ENCODE data around the gene ZNF175.
"Not testable (repeated sequence)": the region's sequence is repeated elsewhere in the genome, so short reads cannot be mapped to it uniquely, and the experiment has no call there.

Gene ZNF175

GRCh38 chr19:51592521-51592920, 21.4 kb downstream of the ZNF175 start:
- DNase-seq (ENCODE audit: low read depth): no peak

GRCh38 chr19:51593138-51593890, 22.2 kb downstream of the ZNF175 start:
- DNase-seq (ENCODE audit: low read depth): no peak

GRCh38 chr19:51593969-51594773, 23.1 kb downstream of the ZNF175 start:
- DNase-seq (ENCODE audit: low read depth): peak; percentile 95

GRCh38 chr19:51594774-51595109, 23.7 kb downstream of the ZNF175 start:
- DNase-seq (ENCODE audit: low read depth): no peak

GRCh38 chr19:51595190-51596175, 24.4 kb downstream of the ZNF175 start:
- no peak for DNase-seq (ENCODE audit: low read depth)

- no peak for DNase-seq (ENCODE audit: low read depth)
Measured at GRCh38 chr19:51598159-51598915, 27.3 kb downstream of the ZNF175 start.

GRCh38 chr19:51599084-51599483, 28.0 kb downstream of the ZNF175 start:
- no peak for DNase-seq (ENCODE audit: low read depth)

GRCh38 chr19:51600940-51601580, 30.0 kb downstream of the ZNF175 start:
- no peak for DNase-seq (ENCODE audit: low read depth)

- DNase-seq (ENCODE audit: low read depth): no peak
Measured at GRCh38 chr19:51602189-51602854, 31.2 kb downstream of the ZNF175 start.

- no peak for DNase-seq (ENCODE audit: low read depth)
Measured at GRCh38 chr19:51607077-51607476, 36.0 kb downstream of the ZNF175 start.

- no peak for DNase-seq (ENCODE audit: low read depth)
Measured at GRCh38 chr19:51607920-51608562, 37.0 kb downstream of the ZNF175 start.

GRCh38 chr19:51610576-51610975, 39.5 kb downstream of the ZNF175 start:
- DNase-seq (ENCODE audit: low read depth): no peak

GRCh38 chr19:51614789-51615188, 43.7 kb downstream of the ZNF175 start:
- no peak for DNase-seq (ENCODE audit: low read depth)

- no peak for DNase-seq (ENCODE audit: low read depth)
Measured at GRCh38 chr19:51615991-51616390, 44.9 kb downstream of the ZNF175 start.

- DNase-seq (ENCODE audit: low read depth): no peak
Measured at GRCh38 chr19:51621178-51621577, 50.1 kb downstream of the ZNF175 start.

- DNase-seq (ENCODE audit: low read depth): no peak
Measured at GRCh38 chr19:51626675-51627074, 55.6 kb downstream of the ZNF175 start.

- no peak for DNase-seq (ENCODE audit: low read depth)
Measured at GRCh38 chr19:51627491-51628138, 56.5 kb downstream of the ZNF175 start.

- DNase-seq (ENCODE audit: low read depth): no peak
Measured at GRCh38 chr19:51628153-51628939, 57.3 kb downstream of the ZNF175 start.

GRCh38 chr19:51630315-51630714, 59.2 kb downstream of the ZNF175 start, which contains the start of gene SIGLEC5:
SIGLEC5 (minus strand) TSS chr19:51630401; CDS start chr19:51630335, 66 bp downstream.
- not testable (repeated sequence) for DNase-seq (ENCODE audit: low read depth)
